Heart left ventricle (tissue), 13 donors: ENCODE measurements around the gene RALGPS1.

Source experiments
- CTCF ChIP-seq, 12 donors: fragments of 200-600 bp; sonication (generic) in 4 of 12; IDR thresholded peaks; one replicate each; pipeline versions ENCODE4 v1.5.0 to v1.8.0; 2018 to 2022; ENCODE audit warnings: antibody characterized with exemption in 12 of 12, mild to moderate bottlenecking in 5 of 12
- POLR2A ChIP-seq, 2 donors: fragments of 450-650 bp; IDR thresholded peaks; one replicate each; pipeline ENCODE4 v1.6.1; 2017; ENCODE audit warnings: antibody characterized with exemption in 2 of 2, mild to moderate bottlenecking in 2 of 2, moderate library complexity in 2 of 2
- donor health status: ischemic (EF 13 %, LVEDD 7.1; RV severe dilation, severe dysfunction).
- donor health status: DM: no; HTN: yes; CAD: no.
- donor health status: DM: no; HTN: no; CAD: no.
- donor health status: ischemic (EF 25% LVEDD 6.9; RV normal size, moderate dysfunction).
- donor health status: ischemic (EF 25% LVEDD 5.7; RV mildly dilated, moderate dysfunction).
- donor health status: ischemic (EF 35%, LVEDD 5.7; RV mildly dilated, moderate dysfunction).
- donor health status: nonischemic (EF 11% LVEDD 7.7; RV severe dilation, severe dysfunction).
- donor health status: DM: yes; HTN: yes; CAD: no.
- donor health status: PGD.
- donor health status: ischemic (EF 29% LVEDD 5.4; RV normal size, mild dysfunction).
- donor health status: nonischemic (EF 23%, LVEDD 6.1; RV moderate dilation, normal function).

GRCh38 chr9:126985870-126986498, 71.4 kb downstream of the RALGPS1 start:
- TF ChIP-seq CTCF (IDR thresholded peaks at IDR 0.05) (no peak), POLR2A (IDR thresholded peaks at IDR 0.05) (no peak)
